HG02973 (cell line): Measurements from ENCODE around the gene DDX51.

Experiments
- ATAC-seq: cut with Tn5 transposase; IDR thresholded peaks from one replicate; pipeline ENCODE4 v1.9.1; 2021; ENCODE audit warnings: moderate library complexity; ENCODE audit not compliant: unreplicated experiment

DDX51 gene

DNA sequence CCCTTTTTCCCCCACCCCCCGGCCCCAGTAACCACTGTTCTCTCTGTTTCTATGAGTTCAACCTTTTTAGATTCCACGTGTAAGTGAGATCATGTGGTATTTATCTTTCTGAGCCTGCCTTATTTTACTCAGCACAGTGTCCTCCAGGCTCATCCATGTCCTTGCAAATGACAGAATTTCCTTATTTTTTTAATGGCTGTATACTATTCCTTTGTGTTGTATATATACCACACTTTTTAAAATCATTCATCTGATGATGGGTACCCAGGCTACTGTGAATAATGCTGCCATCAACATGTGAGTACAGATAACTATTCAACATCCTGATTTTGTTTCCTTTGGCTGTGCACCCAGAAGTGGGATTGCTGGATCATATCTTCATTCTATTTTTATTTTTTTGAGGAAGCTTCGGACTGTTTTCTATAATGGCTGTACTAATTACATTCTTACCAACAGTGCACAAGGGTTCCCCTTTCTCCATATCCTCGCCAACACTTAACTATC is 54.7 kb downstream of the DDX51 start:
- no peak for ATAC-seq
